HG02884 (cell line): ENCODE results near the gene GLT1D1.
"Not testable (repeated sequence)": the region's sequence is repeated elsewhere in the genome, so short reads cannot be mapped to it uniquely, and the experiment has no call there.

ENCODE experiments used
- ATAC-seq: cut with Tn5 transposase; IDR thresholded peaks from one replicate; pipeline ENCODE4 v1.9.1; 2021; ENCODE audit warnings: mild to moderate bottlenecking, moderate library complexity; ENCODE audit not compliant: unreplicated experiment

GLT1D1 gene

GRCh38 chr12:128820253-128820652 is 33.0 kb upstream of the GLT1D1 start:
- no peak for ATAC-seq

- peak; percentile 52 for ATAC-seq
Observed at GRCh38 chr12:128820723-128821432, 32.4 kb upstream of the GLT1D1 start.

- ATAC-seq = peak; percentile 16
Observed at GRCh38 chr12:128823216-128823915, 29.9 kb upstream of the GLT1D1 start.

- ATAC-seq = peak; percentile 71
Observed at GRCh38 chr12:128823916-128824839, 29.1 kb upstream of the GLT1D1 start, which contains the start of gene SLC15A4. TSS of gene SLC15A4 (minus strand) at chr12:128823958. CDS start at chr12:128823943, 15 bp downstream.

GRCh38 chr12:128825835-128826234 is 27.4 kb upstream of the GLT1D1 start:
- no peak for ATAC-seq

- no peak for ATAC-seq
Observed at GRCh38 chr12:128827724-128828123, 25.6 kb upstream of the GLT1D1 start.

GRCh38 chr12:128829861-128830504 is 23.3 kb upstream of the GLT1D1 start:
- ATAC-seq = peak; percentile 82

- ATAC-seq = peak; percentile 52
Observed at GRCh38 chr12:128830505-128830893, 22.8 kb upstream of the GLT1D1 start.

- no peak for ATAC-seq
Observed at GRCh38 chr12:128833418-128833817, 19.9 kb upstream of the GLT1D1 start.

GRCh38 chr12:128839885-128840284 is 13.4 kb upstream of the GLT1D1 start:
- ATAC-seq = not testable (repeated sequence)

GRCh38 chr12:128840862-128841468 is 12.3 kb upstream of the GLT1D1 start:
- ATAC-seq = peak; percentile 69

- ATAC-seq = no peak
Observed at GRCh38 chr12:128842579-128842978, 10.7 kb upstream of the GLT1D1 start.

- ATAC-seq = no peak
Observed at GRCh38 chr12:128843538-128843937, 9.7 kb upstream of the GLT1D1 start.

- ATAC-seq = no peak
Observed at GRCh38 chr12:128844031-128844635, 9.1 kb upstream of the GLT1D1 start.

GRCh38 chr12:128846671-128847070 is 6.6 kb upstream of the GLT1D1 start:
- not testable (repeated sequence) for ATAC-seq

GRCh38 chr12:128848371-128848770 is 4.9 kb upstream of the GLT1D1 start:
- ATAC-seq = no peak

GRCh38 chr12:128849806-128850205 is 3.5 kb upstream of the GLT1D1 start:
- not testable (repeated sequence) for ATAC-seq

- no peak for ATAC-seq
Observed at GRCh38 chr12:128850400-128850799, 2.9 kb upstream of the GLT1D1 start.

GRCh38 chr12:128851429-128851828 is 1.8 kb upstream of the GLT1D1 start:
- not testable (repeated sequence) for ATAC-seq
